Measurements from ENCODE around the gene TRPM6.
"Not testable (repeated sequence)": the region's sequence is repeated elsewhere in the genome, so short reads cannot be mapped to it uniquely, and the experiment has no call there.

Gene TRPM6

DNA sequence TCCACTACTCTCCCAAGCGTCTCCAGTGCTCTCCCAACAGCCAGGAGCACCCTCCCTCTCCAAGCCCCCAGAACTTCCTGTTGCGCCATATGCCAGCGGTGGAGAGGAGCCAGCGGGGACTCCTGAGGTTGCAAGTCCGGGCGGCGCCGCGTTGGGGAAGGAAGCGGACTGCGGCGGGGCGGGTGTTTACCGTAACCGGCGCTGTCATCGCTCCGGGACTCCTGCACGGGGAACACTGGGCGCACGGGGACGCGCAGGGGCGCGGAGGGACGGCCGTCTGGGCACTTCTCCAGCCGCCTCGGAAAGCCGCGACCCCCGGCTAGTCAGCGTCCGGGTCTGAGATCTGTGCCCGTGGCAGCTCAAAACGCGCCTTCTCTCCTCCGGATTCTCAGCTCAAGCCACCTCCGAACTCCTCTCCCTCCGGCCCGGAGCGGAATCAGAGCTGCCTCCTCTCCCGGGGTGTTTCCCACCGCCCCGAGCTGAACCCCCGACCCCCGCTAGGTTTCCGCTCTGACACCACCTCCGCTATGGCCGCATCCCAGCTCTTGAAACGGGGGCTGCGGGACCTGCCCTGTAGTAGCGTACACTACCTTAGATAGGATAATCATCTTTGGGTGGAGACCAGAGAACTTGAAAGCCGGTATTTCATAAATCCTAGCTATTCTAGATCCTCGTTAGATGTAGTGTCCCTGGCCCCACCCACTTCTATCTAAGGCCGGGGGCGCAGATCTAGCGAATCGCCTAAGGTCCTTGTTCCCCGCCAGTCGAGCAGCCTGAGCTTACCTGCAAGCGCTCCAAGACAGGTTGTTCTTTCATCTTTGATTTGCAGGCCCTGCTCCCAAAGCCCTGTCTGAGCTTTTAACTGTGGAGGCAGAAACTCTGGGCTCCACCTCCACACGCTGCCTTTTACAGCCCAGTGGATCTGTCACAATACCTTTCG is at the start of gene TRPM6:
TSS of gene TRPM6 (minus strand) at position 881 of the 940 bp plus-strand sequence. CDS start at position 816, 65 bp downstream.
- DNase-seq (ENCODE audit: insufficient read length, low spot score) (peak; percentile 63), FAIRE-seq (no peak)

- no peak for FAIRE-seq
Observed at GRCh38 chr9:74935008-74935407, 47.3 kb upstream of the TRPM6 start.

GRCh38 chr9:74921737-74922136 is 34.0 kb upstream of the TRPM6 start:
- FAIRE-seq (no peak), DNase-seq (ENCODE audit: insufficient read length, low spot score) (no peak)

More at GRCh38 chr9:74935008-74935407, 47.3 kb upstream of the TRPM6 start:
- DNase-seq (ENCODE audit: insufficient read length, low spot score) = no peak

- DNase-seq (ENCODE audit: insufficient read length, low spot score) (no peak), FAIRE-seq (no peak)
Observed at GRCh38 chr9:74920944-74921626, 33.4 kb upstream of the TRPM6 start.

DNA sequence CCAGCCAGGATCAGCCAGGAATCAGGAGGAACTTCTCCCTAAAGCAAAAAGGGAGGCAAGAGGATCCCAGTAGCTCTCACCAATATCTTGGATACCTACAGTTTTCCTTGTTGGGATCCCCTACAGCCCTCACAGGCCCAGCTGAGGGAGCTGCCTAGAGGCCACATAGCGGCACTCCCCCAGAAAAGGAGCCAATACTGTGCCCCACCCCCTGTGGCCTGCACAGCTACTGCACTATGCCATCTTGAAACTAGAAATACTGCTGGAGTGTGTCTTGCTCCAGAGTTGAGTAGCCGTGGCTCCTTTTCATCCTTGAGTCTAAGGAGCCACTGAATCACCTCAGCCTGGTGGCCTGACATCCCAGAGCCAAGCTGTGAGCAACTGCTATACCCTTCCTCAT is 22.3 kb upstream of the TRPM6 start:
- FAIRE-seq = no peak
- no peak for DNase-seq (ENCODE audit: insufficient read length, low spot score)

DNA sequence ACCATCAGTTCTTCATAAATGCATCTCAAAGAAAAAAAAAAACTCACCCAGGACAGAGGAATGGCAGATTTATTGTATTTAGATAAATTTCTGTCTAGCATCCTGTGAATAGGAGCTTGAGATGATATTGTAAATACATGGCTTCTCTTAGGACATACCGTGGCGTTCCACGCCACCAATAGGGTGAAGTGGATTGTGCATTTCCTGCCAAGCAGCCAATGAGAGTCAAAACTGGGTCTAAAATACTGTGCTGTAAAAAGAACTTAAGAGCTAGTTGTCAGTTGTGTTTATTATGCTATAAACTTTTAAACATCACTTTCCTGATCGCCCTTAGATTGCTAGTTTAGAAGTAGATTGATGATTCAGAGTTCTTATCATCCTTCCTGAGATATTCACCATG is 20.9 kb upstream of the TRPM6 start:
- FAIRE-seq (no peak), DNase-seq (ENCODE audit: insufficient read length, low spot score) (no peak)

DNA sequence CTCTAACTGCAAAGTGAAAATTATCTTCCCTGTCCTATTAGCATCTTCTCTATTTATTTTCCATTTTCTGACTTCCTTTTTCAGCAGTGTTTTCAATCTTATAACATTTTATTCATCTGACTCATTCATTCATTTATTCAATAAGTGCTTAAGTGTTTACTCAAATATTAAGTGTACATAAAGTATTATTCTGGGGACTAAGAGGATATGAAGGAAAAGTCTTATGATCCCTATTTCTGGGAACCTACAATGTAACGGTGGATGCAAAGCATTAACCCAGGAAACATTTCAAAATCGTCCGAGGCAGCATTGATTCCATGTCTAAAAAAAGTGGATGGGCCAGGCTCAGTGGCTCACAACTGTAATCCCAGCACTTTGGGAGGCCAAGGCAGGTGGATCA is 19.4 kb upstream of the TRPM6 start:
- FAIRE-seq (no peak), DNase-seq (ENCODE audit: insufficient read length, low spot score) (no peak)

- DNase-seq (ENCODE audit: insufficient read length, low spot score) = no peak
- FAIRE-seq = no peak
Observed at GRCh38 chr9:74901001-74901400, 13.3 kb upstream of the TRPM6 start.

DNA sequence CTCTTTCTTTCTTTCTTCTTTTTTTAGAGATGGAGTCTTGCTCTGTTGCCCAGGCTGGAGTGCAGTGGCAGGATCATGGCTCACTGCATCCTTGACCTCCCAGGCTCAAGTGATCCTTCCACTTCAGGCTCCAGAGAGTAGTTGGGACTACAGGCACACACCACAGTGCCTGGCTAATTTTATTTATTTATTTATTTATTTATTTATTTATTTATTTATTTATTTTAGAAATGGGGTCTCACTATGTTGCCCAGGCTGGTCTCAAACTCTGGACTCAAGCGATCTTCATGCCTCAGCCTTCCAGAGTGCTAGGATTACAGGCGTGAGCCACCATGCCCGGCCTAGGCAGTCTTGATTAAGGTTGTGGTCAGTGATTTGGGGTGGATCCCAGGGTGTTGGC is 728 bp upstream of the TRPM6 start:
- FAIRE-seq; DNase-seq (ENCODE audit: insufficient read length, low spot score): not testable (repeated sequence)

DNA sequence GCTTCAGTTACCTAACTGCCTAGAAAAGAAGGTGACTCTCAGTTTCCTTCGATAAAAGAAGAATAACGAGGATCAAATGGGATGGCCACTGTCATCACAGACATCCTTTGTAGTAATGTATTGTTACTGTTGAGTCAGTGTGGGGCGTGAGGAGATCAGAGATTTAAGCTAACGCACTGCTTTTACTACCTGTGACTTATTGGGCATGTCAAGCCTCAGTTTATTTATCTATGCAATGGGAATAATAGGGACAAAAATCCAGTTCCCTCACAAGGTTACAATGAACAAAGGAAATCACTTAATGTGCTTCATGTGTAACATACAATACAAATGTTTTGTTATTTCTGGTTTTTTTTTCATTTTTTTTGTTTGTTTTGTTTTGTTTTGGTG is 255 bp upstream of the TRPM6 start:
- DNase-seq (ENCODE audit: insufficient read length, low spot score) (no peak), FAIRE-seq (no peak)

GRCh38 chr9:74876382-74876949 is 11.3 kb downstream of the TRPM6 start:
- DNase-seq (ENCODE audit: insufficient read length, low spot score) (no peak), FAIRE-seq (no peak)

- FAIRE-seq = no peak
- DNase-seq (ENCODE audit: insufficient read length, low spot score) = no peak
Observed at GRCh38 chr9:74875656-74876055, 12.1 kb downstream of the TRPM6 start.

DNA sequence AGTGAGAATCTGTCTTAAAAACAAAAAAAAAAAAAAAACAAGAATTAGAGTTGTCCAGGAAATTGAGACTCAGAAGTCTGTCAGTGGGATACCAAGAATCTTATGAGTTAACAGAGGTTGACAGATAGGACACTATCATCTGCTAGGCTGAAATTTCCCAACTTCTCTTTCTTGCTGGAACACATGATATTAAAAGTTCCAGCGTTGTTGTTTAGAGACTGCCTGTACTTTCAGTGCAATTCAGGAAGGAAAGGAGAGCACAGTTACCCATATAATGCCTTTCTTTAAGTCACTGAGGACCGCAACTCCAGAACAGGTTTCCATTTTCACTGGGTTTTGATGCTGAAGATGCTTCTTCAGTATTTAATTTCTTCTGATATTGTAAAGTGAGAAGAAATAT is 13.5 kb downstream of the TRPM6 start:
- FAIRE-seq = no peak
- DNase-seq (ENCODE audit: insufficient read length, low spot score) = no peak

GRCh38 chr9:74872619-74873233 is 15.0 kb downstream of the TRPM6 start:
- DNase-seq (ENCODE audit: insufficient read length, low spot score) = no peak
- no peak for FAIRE-seq

- FAIRE-seq = no peak
Observed at GRCh38 chr9:74867483-74867882, 20.2 kb downstream of the TRPM6 start.

DNA sequence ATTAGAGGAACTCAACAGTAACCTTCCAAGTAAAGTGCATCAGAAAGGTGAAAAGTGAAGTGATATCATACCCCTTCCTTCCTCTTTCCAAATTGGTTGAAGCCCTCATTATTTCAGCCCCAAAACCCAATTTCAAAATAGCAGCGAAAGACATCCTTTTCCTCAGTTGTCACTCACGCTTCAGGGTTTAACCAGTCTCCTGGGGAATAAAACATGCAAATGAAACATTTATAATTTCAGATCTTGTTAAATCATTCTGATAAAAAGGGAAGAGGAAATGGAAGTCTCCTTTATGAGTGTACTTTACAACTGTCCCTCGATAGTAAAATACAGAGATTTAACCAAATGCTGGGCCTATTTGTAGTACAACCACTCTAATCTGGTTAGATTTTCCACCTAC is 22.5 kb downstream of the TRPM6 start:
- FAIRE-seq (no peak), DNase-seq (ENCODE audit: insufficient read length, low spot score) (no peak)

More at GRCh38 chr9:74867483-74867882, 20.2 kb downstream of the TRPM6 start:
- no peak for DNase-seq (ENCODE audit: insufficient read length, low spot score)

- FAIRE-seq (no peak), DNase-seq (ENCODE audit: insufficient read length, low spot score) (no peak)
Observed at GRCh38 chr9:74861773-74862474, 25.8 kb downstream of the TRPM6 start.

DNA sequence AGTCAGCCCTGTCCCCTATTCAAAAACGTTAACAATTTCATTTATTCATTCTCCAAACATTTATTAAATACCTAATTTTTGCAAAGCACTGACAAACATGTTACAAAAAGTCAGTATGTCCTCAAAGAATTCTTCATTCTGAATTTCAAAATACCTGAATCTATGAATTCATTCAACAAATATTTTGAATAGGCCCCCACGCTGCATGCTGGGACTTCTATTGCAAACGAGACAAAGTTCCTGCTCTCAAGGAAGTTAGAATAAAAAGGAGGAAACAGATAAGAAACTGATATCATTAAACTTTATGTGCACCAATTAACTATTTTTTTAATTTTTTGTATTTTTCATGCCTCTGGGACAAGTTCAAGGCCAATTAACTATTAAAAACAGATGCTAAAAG is 26.6 kb downstream of the TRPM6 start:
- DNase-seq (ENCODE audit: insufficient read length, low spot score) = no peak
- no peak for FAIRE-seq

- FAIRE-seq; DNase-seq (ENCODE audit: insufficient read length, low spot score): not testable (repeated sequence)
Observed at GRCh38 chr9:74860247-74860646, 27.5 kb downstream of the TRPM6 start.

GRCh38 chr9:74859786-74860185 is 27.9 kb downstream of the TRPM6 start:
- FAIRE-seq (no peak), DNase-seq (ENCODE audit: insufficient read length, low spot score) (no peak)
